Parathyroid adenoma (tissue), 2 donors: ENCODE data around the gene CD247.

Source experiments
- H2AFZ ChIP-seq: fragments of 300-600 bp; sonication (generic); one replicate; pipeline ENCODE4 v1.7.0; 2017; ENCODE audit warnings: antibody characterized with exemption, mild to moderate bottlenecking
- H3K27ac ChIP-seq: fragments of 300-600 bp; sonication (generic); one replicate; pipeline ENCODE4 v1.7.0; 2017
- H3K27me3 ChIP-seq: fragments of 300-600 bp; sonication (generic); one replicate; pipeline ENCODE4 v1.7.0; 2017; ENCODE audit warnings: low read length; ENCODE audit not compliant: control insufficient read depth, insufficient read depth
- H3K36me3 ChIP-seq: fragments of 300-600 bp; sonication (generic); one replicate; pipeline ENCODE4 v1.7.0; 2017; ENCODE audit warnings: low read length; ENCODE audit not compliant: control insufficient read depth, insufficient read depth
- H3K4me1 ChIP-seq: fragments of 300-600 bp; sonication (generic); one replicate; pipeline ENCODE4 v1.7.0; 2017; ENCODE audit warnings: control low read depth
- H3K4me2 ChIP-seq: fragments of 300-600 bp; sonication (generic); one replicate; pipeline ENCODE4 v1.7.0; 2017; ENCODE audit warnings: low read length
- H3K4me3 ChIP-seq: fragments of 300-600 bp; sonication (generic); one replicate; pipeline ENCODE4 v1.7.0; 2017; ENCODE audit warnings: low read depth, low read length
- H3K79me2 ChIP-seq: fragments of 300-600 bp; sonication (generic); one replicate; pipeline ENCODE4 v1.7.0; 2017; ENCODE audit warnings: control low read depth
- H3K9ac ChIP-seq: fragments of 300-600 bp; sonication (generic); one replicate; pipeline ENCODE4 v1.7.0; 2017; ENCODE audit warnings: mild to moderate bottlenecking
- H3K9me3 ChIP-seq: fragments of 300-600 bp; sonication (generic); one replicate; pipeline ENCODE4 v1.7.0; 2017; ENCODE audit warnings: low read length; ENCODE audit not compliant: control insufficient read depth
- TF ChIP-seq, protein P1 (sequence below): fragments of 300-600 bp; sonication (generic); IDR thresholded peaks from one replicate; pipeline ENCODE4 v1.7.0; 2017; ENCODE audit warnings: antibody characterized with exemption, mild to moderate bottlenecking
- donor health status: primary hyperparathyroidism.

Gene CD247

DNA sequence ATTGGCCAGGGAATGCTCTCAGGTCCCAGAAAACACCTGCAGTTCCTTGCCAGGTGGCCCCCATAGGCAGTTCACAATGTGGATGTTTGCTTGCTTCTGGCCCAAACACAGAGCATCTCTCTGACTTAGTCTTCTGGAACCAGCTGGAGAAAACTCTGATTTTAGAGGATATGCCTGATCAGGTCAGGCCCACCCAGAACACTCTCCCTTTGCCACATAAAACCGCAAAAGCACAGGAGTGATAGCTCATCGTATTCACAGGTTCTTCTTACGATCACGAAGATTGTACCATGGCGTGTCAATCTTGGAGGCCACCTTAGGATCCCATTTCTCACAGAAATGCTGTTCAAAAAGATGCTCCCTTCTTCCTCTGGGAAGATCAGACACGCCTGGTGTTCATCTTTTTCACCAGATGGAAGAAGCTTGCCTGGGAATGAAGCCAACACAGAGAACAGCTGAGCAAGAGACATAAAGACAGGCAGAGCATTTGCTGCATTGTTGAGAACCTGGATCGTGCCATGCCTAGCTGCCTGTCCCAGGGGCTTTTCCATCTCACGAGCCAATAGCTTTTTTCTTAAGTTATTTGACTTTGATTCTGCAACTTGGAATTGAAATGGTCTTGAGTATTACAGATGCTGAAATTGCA is 11.6 kb upstream of the CD247 start:
- no peaks in the 10 kb centered on the region for H3K36me3 ChIP-seq
- no peak overlapping the region for H3K27ac ChIP-seq
- no peak overlapping the region for H3K4me3 ChIP-seq
- TF ChIP-seq, protein P1, sequence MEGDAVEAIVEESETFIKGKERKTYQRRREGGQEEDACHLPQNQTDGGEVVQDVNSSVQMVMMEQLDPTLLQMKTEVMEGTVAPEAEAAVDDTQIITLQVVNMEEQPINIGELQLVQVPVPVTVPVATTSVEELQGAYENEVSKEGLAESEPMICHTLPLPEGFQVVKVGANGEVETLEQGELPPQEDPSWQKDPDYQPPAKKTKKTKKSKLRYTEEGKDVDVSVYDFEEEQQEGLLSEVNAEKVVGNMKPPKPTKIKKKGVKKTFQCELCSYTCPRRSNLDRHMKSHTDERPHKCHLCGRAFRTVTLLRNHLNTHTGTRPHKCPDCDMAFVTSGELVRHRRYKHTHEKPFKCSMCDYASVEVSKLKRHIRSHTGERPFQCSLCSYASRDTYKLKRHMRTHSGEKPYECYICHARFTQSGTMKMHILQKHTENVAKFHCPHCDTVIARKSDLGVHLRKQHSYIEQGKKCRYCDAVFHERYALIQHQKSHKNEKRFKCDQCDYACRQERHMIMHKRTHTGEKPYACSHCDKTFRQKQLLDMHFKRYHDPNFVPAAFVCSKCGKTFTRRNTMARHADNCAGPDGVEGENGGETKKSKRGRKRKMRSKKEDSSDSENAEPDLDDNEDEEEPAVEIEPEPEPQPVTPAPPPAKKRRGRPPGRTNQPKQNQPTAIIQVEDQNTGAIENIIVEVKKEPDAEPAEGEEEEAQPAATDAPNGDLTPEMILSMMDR, result no peak
- no peaks in the 10 kb centered on the region for H3K9me3 ChIP-seq
- no peak overlapping the region for H3K4me2 ChIP-seq
- no peaks in the 10 kb centered on the region for H3K27me3 ChIP-seq
- H3K79me2 ChIP-seq, result no peaks in the 10 kb centered on the region
- H3K9ac ChIP-seq, result no peak overlapping the region
- H3K4me1 ChIP-seq, result no peaks in the 10 kb centered on the region
- no peak overlapping the region for H2AFZ ChIP-seq

DNA sequence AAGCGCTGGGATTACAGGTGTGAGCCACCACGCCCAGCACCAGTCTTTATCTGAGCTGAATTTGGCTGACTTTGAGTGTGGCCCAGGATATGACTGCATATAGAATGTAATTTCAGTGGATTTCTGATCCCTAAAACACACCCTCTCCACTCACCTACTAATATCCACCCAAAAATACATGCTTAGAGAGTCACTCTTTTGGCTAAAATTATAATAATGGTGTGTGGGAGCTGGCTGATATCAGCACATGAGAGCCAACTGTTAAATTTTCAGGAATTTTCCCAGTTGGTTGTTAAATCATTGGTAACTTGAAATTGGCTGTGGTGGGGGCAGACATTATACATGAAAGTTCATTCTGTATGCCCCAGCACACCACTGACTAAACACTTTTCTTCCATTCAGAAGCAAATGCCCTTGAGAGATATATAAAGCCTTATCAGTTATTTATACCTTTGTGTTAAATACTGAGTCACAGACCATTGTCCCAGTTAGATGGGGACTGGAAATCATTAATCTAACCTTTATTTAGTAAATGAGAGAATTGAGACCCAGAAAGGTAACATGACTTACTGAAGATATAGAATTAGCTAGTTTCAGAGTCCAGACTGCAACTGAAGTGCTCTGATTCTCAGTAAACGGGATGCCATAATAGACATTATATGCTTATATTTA is 9.9 kb upstream of the CD247 start:
- H3K27me3 ChIP-seq, result no peaks in the 10 kb centered on the region

DNA sequence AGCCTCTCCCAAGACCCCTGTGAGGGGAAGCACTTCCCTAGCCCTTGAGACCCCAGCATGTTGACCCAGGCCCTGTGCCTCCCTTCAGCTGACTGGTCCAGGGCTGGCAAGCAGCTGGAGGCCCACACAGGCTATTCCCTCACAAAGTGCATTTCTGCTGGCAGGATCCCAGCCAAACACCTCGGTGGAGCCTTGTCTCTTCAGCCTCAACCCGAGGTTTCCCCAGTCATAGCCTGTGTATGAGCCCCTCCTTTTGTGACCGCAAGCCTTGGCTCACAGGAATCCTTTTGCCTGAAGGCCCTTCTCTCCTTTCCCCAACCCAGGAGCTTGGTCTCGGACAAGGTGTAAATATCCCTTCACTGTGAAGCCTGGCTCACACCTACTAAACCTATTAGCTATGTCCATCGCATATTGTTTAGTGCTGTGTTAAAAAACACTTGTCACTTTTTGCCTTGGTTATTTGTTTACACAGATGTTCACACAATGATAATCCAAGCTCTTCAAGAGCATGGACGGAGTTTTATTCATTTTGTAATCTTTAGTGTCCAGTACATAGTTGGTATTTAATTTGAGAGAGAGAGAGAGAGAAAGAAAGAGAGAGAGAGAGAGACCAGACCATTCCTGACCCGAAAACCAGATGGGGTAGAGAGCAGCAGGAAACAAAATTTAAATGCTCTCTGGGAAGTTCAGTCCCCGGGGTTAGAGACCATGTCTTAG is 8.5 kb upstream of the CD247 start:
- Histone ChIP-seq H3K27me3 (no peaks in the 10 kb centered on the region), H3K4me3 (no peak overlapping the region), H3K36me3 (no peaks in the 10 kb centered on the region), H3K27ac (no peak overlapping the region), H3K9ac (no peak overlapping the region), H3K4me1 (no peaks in the 10 kb centered on the region), H2AFZ (no peak overlapping the region), H3K79me2 (no peaks in the 10 kb centered on the region), H3K4me2 (no peak overlapping the region), H3K9me3 (no peaks in the 10 kb centered on the region)
- TF ChIP-seq, protein P1, result no peak

More for the DNA sequence above, 9.9 kb upstream of the CD247 start:
- H2AFZ ChIP-seq, result no peak overlapping the region
- no peak overlapping the region for H3K4me3 ChIP-seq
- H3K36me3 ChIP-seq, result no peaks in the 10 kb centered on the region
- H3K4me2 ChIP-seq, result no peak overlapping the region
- H3K27ac ChIP-seq, result no peak overlapping the region
- H3K79me2 ChIP-seq, result no peaks in the 10 kb centered on the region
- TF ChIP-seq, protein P1, result no peak
- no peak overlapping the region for H3K9ac ChIP-seq
- H3K9me3 ChIP-seq, result no peaks in the 10 kb centered on the region
- H3K4me1 ChIP-seq, result no peaks in the 10 kb centered on the region

DNA sequence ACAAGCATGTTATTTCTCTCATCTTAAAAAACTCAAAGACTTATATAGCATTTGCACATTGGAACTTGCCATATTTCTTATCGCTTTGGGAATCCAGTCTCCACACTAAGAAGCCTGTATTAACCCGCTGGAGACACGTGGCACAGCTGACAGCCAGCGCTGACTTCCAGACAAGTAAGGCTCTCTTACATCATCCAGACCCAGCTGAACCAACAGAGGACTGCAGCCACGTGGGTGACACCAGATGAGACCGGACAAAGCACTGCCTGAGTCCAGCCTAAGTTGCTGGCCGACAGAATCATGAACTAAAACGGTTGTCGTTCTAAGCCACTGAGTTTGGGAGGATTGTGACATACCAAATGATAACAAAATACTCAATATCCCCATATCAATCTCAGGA is 6.3 kb upstream of the CD247 start:
- no peaks in the 10 kb centered on the region for H3K36me3 ChIP-seq
- no peaks in the 10 kb centered on the region for H3K79me2 ChIP-seq
- H3K4me3 ChIP-seq, result no peak overlapping the region
- no peak overlapping the region for H3K9ac ChIP-seq
- no peak overlapping the region for H3K4me2 ChIP-seq
- no peaks in the 10 kb centered on the region for H3K4me1 ChIP-seq
- H3K27ac ChIP-seq, result no peak overlapping the region
- H3K9me3 ChIP-seq, result no peaks in the 10 kb centered on the region
- no peak overlapping the region for H2AFZ ChIP-seq
- TF ChIP-seq, protein P1, result no peak
- no peaks in the 10 kb centered on the region for H3K27me3 ChIP-seq
